ENCODE measurements around the gene ANXA4. TPM values are rescaled to one million over a fixed set of nuclear protein-coding genes. Genes with fewer than 3 reads are reported as not detected.

The ANXA4 gene
- total and polyA plus RNA-seq, 2 experiments from 2014 or later: 6.7 to 11.5 TPM

- H3K4me1 Mint-ChIP-seq: peaks cover 33% of the 10 kb centered on the region
- H3K27ac ChIP-seq (ENCODE audit: low read depth): no peak overlapping the region
- H3K4me1 ChIP-seq (ENCODE audit: insufficient read depth): peaks cover 31% of the 10 kb centered on the region
- no peak overlapping the region for H3K4me3 Mint-ChIP-seq
- peaks cover 2% of the 10 kb centered on the region; the same call in 2 of the 3 replicates for H3K9me3 Mint-ChIP-seq
- no peaks in the 10 kb centered on the region for H3K36me3 ChIP-seq (ENCODE audit: insufficient read depth)
- H3K4me2 ChIP-seq: no peak overlapping the region
- ATAC-seq: no peak
- peaks cover 11% of the 10 kb centered on the region; the same call in 1 of the 2 replicates for H3K9me2 ChIP-seq (ENCODE audit: insufficient read depth)
- H3K27me3 Mint-ChIP-seq (ENCODE audit: insufficient read depth, low read depth, poor library complexity): peaks cover 4% of the 10 kb centered on the region
- no peaks in the 10 kb centered on the region for H3K27me3 ChIP-seq (ENCODE audit: insufficient read depth)
- H2AFZ ChIP-seq: no peak overlapping the region
- no peak for DNase-seq (ENCODE audit: low spot score)
- peaks cover 3% of the 10 kb centered on the region; the same call in 1 of the 3 replicates for H3K36me3 Mint-ChIP-seq (ENCODE audit: low read depth)
- H3K27ac Mint-ChIP-seq: no peak overlapping the region
- no peak overlapping the region for H3K4me3 ChIP-seq
- no peak for TF ChIP-seq NANOG (IDR thresholded peaks at IDR 0.05; ENCODE audit: borderline replicate concordance)
- no peak for TF ChIP-seq CREB1 (CRISPR knock-in tag; IDR thresholded peaks at IDR 0.05; ENCODE audit: low read depth)
- TF ChIP-seq EZH2phosphoT487 (IDR thresholded peaks at IDR 0.05; ENCODE audit: unreplicated experiment): no peak
- TF ChIP-seq EZH2 (IDR thresholded peaks at IDR 0.05; ENCODE audit: low read depth, unreplicated experiment): no peak
- no peak for TF ChIP-seq CTCF (conservative IDR thresholded peaks at IDR 0.05; ENCODE audit: low read depth in 2 of 2)
- TF ChIP-seq ZNF462 (CRISPR knock-in tag; IDR thresholded peaks at IDR 0.05): no peak
- no peak for TF ChIP-seq STAT1 (IDR thresholded peaks at IDR 0.05; ENCODE audit: unreplicated experiment)
- TF ChIP-seq REST (IDR thresholded peaks at IDR 0.05; ENCODE audit: unreplicated experiment): no peak
- no peak for TF ChIP-seq ZNF114 (CRISPR knock-in tag; IDR thresholded peaks at IDR 0.05)
- no peak for TF ChIP-seq POLR2AphosphoS5 (IDR thresholded peaks at IDR 0.05; ENCODE audit: low read depth)
- no peak for TF ChIP-seq ZNF331 (CRISPR knock-in tag; IDR thresholded peaks at IDR 0.05; ENCODE audit: low read depth)
- no peak for TF ChIP-seq JUNB (IDR thresholded peaks at IDR 0.05; ENCODE audit: unreplicated experiment)
- no peak for TF ChIP-seq ETS1 (IDR thresholded peaks at IDR 0.05)
- no peaks in the 10 kb centered on the region for H4K20me1 ChIP-seq (replicated peaks; ENCODE audit: insufficient read depth)
- no peaks in the 10 kb centered on the region; the same call in 1 of the 2 replicates for H3F3A ChIP-seq (replicated peaks; ENCODE audit: low read depth)
- H3K79me2 ChIP-seq (replicated peaks; ENCODE audit: insufficient read depth): no peaks in the 10 kb centered on the region
These were observed 30.0 kb upstream of the ANXA4 start for GRCh38 chr2:69711971-69712370.
